ENCODE results near the gene HTR2C.

DNA sequence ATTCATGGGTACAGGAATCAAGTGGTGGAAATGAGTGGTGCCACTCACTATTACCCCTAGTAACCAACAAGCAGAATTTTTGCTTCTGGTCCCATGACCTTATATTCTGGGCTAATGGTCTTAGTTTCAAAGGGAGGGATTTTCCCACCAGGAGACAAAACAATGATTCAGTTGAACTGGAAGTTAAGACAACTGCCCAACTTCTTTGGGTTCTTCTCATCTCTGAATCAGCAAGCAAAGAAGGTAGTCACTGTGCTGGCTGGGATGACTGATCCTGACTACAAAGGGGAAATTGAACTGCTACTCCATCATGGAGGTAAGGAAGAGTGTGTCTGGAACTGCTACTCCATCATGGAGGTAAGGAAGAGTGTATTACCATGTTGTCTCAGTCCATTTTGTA, 346.3 kb downstream of the HTR2C start:
- TF ChIP-seq GATA2 (IDR thresholded peaks at IDR 0.05; ENCODE audit: low read depth, low read length) (no peak), GATA3 (IDR thresholded peaks at IDR 0.05; ENCODE audit: low read depth, low read length) (no peak)
